Neural progenitor cell (in vitro differentiated cells): Measurements from ENCODE around the gene NANP. TPM values are rescaled to one million over a fixed set of nuclear protein-coding genes. Genes with fewer than 3 reads are reported as not detected.

Source experiments
- DNase-seq: peaks from one replicate; pipeline ENCODE4 v3.0.0-alpha.2; 2016; ENCODE audit warnings: low spot score
- H2AFZ ChIP-seq: fragments of 200-600 bp; sonication (generic); replicated peaks from 2 replicates; pipeline ENCODE4 v1.6.1; 2016; ENCODE audit warnings: antibody characterized with exemption
- H3F3A ChIP-seq: fragments of 200-600 bp; sonication (generic); 2 replicates; pipeline ENCODE4 v1.6.1; 2016; ENCODE audit warnings: antibody characterized with exemption, low read depth
- H3K27ac ChIP-seq: fragments of 200-600 bp; sonication (generic); 2 replicates; pipeline ENCODE4 v1.5.1; 2016; ENCODE audit warnings: mild to moderate bottlenecking
- H3K27me3 ChIP-seq: fragments of 200-600 bp; sonication (generic); 2 replicates; pipeline ENCODE4 v1.6.1; 2016; ENCODE audit warnings: mild to moderate bottlenecking, moderate library complexity
- H3K36me3 ChIP-seq: fragments of 200-600 bp; sonication (generic); 2 replicates; pipeline ENCODE4 v1.5.1; 2016
- H3K4me1 ChIP-seq: fragments of 200-600 bp; sonication (generic); 2 replicates; pipeline ENCODE4 v1.6.1; 2016; ENCODE audit warnings: mixed run types
- H3K4me2 ChIP-seq: fragments of 200-600 bp; sonication (generic); 2 replicates; pipeline ENCODE4 v1.6.1; 2016
- H3K4me3 ChIP-seq: fragments of 200-600 bp; sonication (generic); 2 replicates; pipeline ENCODE4 v1.5.1; 2016
- H3K79me2 ChIP-seq: fragments of 200-600 bp; sonication (generic); 2 replicates; pipeline ENCODE4 v1.6.1; 2016; ENCODE audit warnings: low read depth
- H3K9ac ChIP-seq: fragments of 200-600 bp; sonication (generic); 2 replicates; pipeline ENCODE4 v1.6.1; 2016
- H3K9me3 ChIP-seq: fragments of 200-600 bp; sonication (generic); 2 replicates; pipeline ENCODE4 v1.5.1; 2016; ENCODE audit warnings: low read depth
- H4K20me1 ChIP-seq: fragments of 200-600 bp; sonication (generic); 2 replicates; pipeline ENCODE4 v1.6.1; 2016; ENCODE audit warnings: low read depth
- H3K27ac Mint-ChIP-seq: 3 replicates; pipeline ENCODE4 v1.8.0; 2021; ENCODE audit warnings: mixed read lengths
- H3K27me3 Mint-ChIP-seq: 2 replicates; pipeline ENCODE4 v1.8.0; 2022; ENCODE audit warnings: low read depth, mild to moderate bottlenecking, inconsistent platforms, moderate library complexity, mixed read lengths; ENCODE audit not compliant: insufficient read depth
- H3K36me3 Mint-ChIP-seq: 3 replicates; pipeline ENCODE4 v1.8.0; 2021; ENCODE audit warnings: mixed read lengths
- H3K4me1 Mint-ChIP-seq: 3 replicates; pipeline ENCODE4 v1.8.0; 2021; ENCODE audit warnings: mixed read lengths
- H3K4me3 Mint-ChIP-seq: 3 replicates; pipeline ENCODE4 v1.8.0; 2021; ENCODE audit warnings: mild to moderate bottlenecking, moderate library complexity, mixed read lengths
- H3K9me3 Mint-ChIP-seq: 3 replicates; pipeline ENCODE4 v1.8.0; 2020; ENCODE audit warnings: mixed read lengths
- EZH2 ChIP-seq: fragments of 200-600 bp; sonication (generic); IDR thresholded peaks from 2 replicates; pipeline ENCODE4 v1.6.1; 2017; ENCODE audit warnings: antibody characterized with exemption, mild to moderate bottlenecking, moderate library complexity
- EZH2phosphoT487 ChIP-seq: fragments of 200-600 bp; sonication (generic); IDR thresholded peaks from 2 replicates; pipeline ENCODE4 v1.6.1; 2017; ENCODE audit warnings: antibody characterized with exemption
- total RNA-seq: library from RNA; depleted of rRNA; stranded (reverse); fragments of >200 nt; gene quantifications from 2 replicates; pipeline ENCODE4 v1.2.3, GENCODE V29; 2015; ENCODE audit warnings: low replicate concordance
- TF ChIP-seq, protein P1 (sequence below): fragments of 200-600 bp; sonication (generic); IDR thresholded peaks from 2 replicates; pipeline ENCODE4 v1.5.1; 2017; ENCODE audit warnings: antibody characterized with exemption, mild to moderate bottlenecking

NANP gene
- total RNA-seq, 1 donor from 2014 or later = 3.5 TPM

- Histone ChIP-seq H3K9ac (no peak overlapping the region), H3K4me2 (no peak overlapping the region), H3K27me3 (peaks cover 2% of the 10 kb centered on the region), H4K20me1 (no peaks in the 10 kb centered on the region), H3K27ac (no peak overlapping the region), H3K9me3 (no peaks in the 10 kb centered on the region), H2AFZ (no peak overlapping the region), H3K79me2 (no peaks in the 10 kb centered on the region), H3K4me3 (no peak overlapping the region), H3K4me1 (no peaks in the 10 kb centered on the region), H3F3A (no peaks in the 10 kb centered on the region), H3K36me3 (peaks cover under 1% of the 10 kb centered on the region)
- Mint-ChIP-seq H3K27ac (no peak overlapping the region), H3K4me3 (no peak overlapping the region), H3K27me3 (peaks cover 9% of the 10 kb centered on the region), H3K4me1 (no peaks in the 10 kb centered on the region), H3K9me3 (peaks cover 8% of the 10 kb centered on the region), H3K36me3 (peaks cover 5% of the 10 kb centered on the region)
- no peak for DNase-seq
- TF ChIP-seq, protein P1, sequence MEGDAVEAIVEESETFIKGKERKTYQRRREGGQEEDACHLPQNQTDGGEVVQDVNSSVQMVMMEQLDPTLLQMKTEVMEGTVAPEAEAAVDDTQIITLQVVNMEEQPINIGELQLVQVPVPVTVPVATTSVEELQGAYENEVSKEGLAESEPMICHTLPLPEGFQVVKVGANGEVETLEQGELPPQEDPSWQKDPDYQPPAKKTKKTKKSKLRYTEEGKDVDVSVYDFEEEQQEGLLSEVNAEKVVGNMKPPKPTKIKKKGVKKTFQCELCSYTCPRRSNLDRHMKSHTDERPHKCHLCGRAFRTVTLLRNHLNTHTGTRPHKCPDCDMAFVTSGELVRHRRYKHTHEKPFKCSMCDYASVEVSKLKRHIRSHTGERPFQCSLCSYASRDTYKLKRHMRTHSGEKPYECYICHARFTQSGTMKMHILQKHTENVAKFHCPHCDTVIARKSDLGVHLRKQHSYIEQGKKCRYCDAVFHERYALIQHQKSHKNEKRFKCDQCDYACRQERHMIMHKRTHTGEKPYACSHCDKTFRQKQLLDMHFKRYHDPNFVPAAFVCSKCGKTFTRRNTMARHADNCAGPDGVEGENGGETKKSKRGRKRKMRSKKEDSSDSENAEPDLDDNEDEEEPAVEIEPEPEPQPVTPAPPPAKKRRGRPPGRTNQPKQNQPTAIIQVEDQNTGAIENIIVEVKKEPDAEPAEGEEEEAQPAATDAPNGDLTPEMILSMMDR = no peak
- no peak for TF ChIP-seq EZH2phosphoT487
- TF ChIP-seq EZH2 = no peak
Measured at GRCh38 chr20:25629816-25630499, 6.1 kb upstream of the NANP start.

GRCh38 chr20:25626779-25627178, 3.0 kb upstream of the NANP start:
- Mint-ChIP-seq H3K27ac (no peak overlapping the region), H3K27me3 (peaks cover 8% of the 10 kb centered on the region), H3K36me3 (peaks cover 7% of the 10 kb centered on the region), H3K4me3 (no peak overlapping the region), H3K9me3 (peaks cover 6% of the 10 kb centered on the region), H3K4me1 (peaks cover 18% of the 10 kb centered on the region)
- Histone ChIP-seq H3K9ac (no peak overlapping the region), H3F3A (peaks cover 13% of the 10 kb centered on the region), H4K20me1 (no peaks in the 10 kb centered on the region), H3K36me3 (no peaks in the 10 kb centered on the region), H3K27me3 (peaks cover 30% of the 10 kb centered on the region), H3K9me3 (no peaks in the 10 kb centered on the region), H3K79me2 (peaks cover 7% of the 10 kb centered on the region), H3K4me1 (peaks cover 7% of the 10 kb centered on the region), H2AFZ (no peak overlapping the region), H3K4me3 (no peak overlapping the region), H3K27ac (no peak overlapping the region), H3K4me2 (no peak overlapping the region)
- TF ChIP-seq EZH2phosphoT487 (no peak), EZH2 (no peak)
- TF ChIP-seq, protein P1 = no peak
- no peak for DNase-seq

GRCh38 chr20:25624500-25624939, 706 bp upstream of the NANP start:
- peaks cover 31% of the 10 kb centered on the region for H3K27me3 ChIP-seq
- H3K27ac Mint-ChIP-seq = peak overlapping the region; percentile 94
- H3K27ac ChIP-seq = no peak overlapping the region
- peak overlapping the region; percentile 82 for H2AFZ ChIP-seq
- H3K4me3 ChIP-seq = peak overlapping the region; percentile 52
- no peaks in the 10 kb centered on the region for H3K36me3 ChIP-seq
- DNase-seq = no peak
- no peaks in the 10 kb centered on the region for H4K20me1 ChIP-seq
- H3K4me1 ChIP-seq = peaks cover 7% of the 10 kb centered on the region
- H3K4me3 Mint-ChIP-seq = peak overlapping the region; percentile 86
- peaks cover 13% of the 10 kb centered on the region for H3F3A ChIP-seq
- H3K9ac ChIP-seq = no peak overlapping the region
- H3K4me1 Mint-ChIP-seq = peaks cover 18% of the 10 kb centered on the region
- peaks cover 9% of the 10 kb centered on the region for H3K79me2 ChIP-seq
- TF ChIP-seq EZH2phosphoT487 (no peak), EZH2 (no peak)
- TF ChIP-seq, protein P1 = no peak
- peaks cover 15% of the 10 kb centered on the region for H3K36me3 Mint-ChIP-seq
- H3K9me3 Mint-ChIP-seq = peaks cover 2% of the 10 kb centered on the region
- peak overlapping the region; percentile 83 for H3K4me2 ChIP-seq
- H3K27me3 Mint-ChIP-seq = peaks cover 7% of the 10 kb centered on the region
- H3K9me3 ChIP-seq = no peaks in the 10 kb centered on the region
